Stimulated activated CD4-positive, alpha-beta T cell treated with anti-CD3 and anti-CD28 coated beads, Interleukin-15, amount 100 ng/mL, for 48 hours (primary cell): ENCODE data around the gene RBP3.
"Not testable (repeated sequence)": the region's sequence is repeated elsewhere in the genome, so short reads cannot be mapped to it uniquely, and the experiment has no call there.

ENCODE experiments used
- DNase-seq, 2 donors: peaks; one replicate each; pipeline ENCODE4 v3.0.0-alpha.2; 2020; ENCODE audit warnings: low read depth in 2 of 2

RBP3 gene

GRCh38 chr10:47372726-47373125 lies 24.6 kb downstream of the RBP3 start:
- no peak for DNase-seq

GRCh38 chr10:47374611-47375536 lies 26.7 kb downstream of the RBP3 start:
- DNase-seq, result no peak

- no peak for DNase-seq
These were observed 28.5 kb downstream of the RBP3 start for GRCh38 chr10:47376522-47377220.

GRCh38 chr10:47378183-47378510 lies 30.0 kb downstream of the RBP3 start:
- DNase-seq, result no peak

GRCh38 chr10:47378606-47379444 lies 30.7 kb downstream of the RBP3 start:
- no peak for DNase-seq

- no peak for DNase-seq
These were observed 31.3 kb downstream of the RBP3 start for GRCh38 chr10:47379445-47379785.

- no peak for DNase-seq
These were observed 31.7 kb downstream of the RBP3 start for GRCh38 chr10:47379901-47380300.

- DNase-seq, result no peak
These were observed 32.4 kb downstream of the RBP3 start for GRCh38 chr10:47380341-47381102.

- DNase-seq, result no peak
These were observed 32.9 kb downstream of the RBP3 start for GRCh38 chr10:47381103-47381395.

- no peak for DNase-seq
These were observed 33.5 kb downstream of the RBP3 start for GRCh38 chr10:47381427-47382379.

GRCh38 chr10:47383261-47384147 lies 35.3 kb downstream of the RBP3 start:
- DNase-seq, result no peak

GRCh38 chr10:47384148-47384921 lies 36.2 kb downstream of the RBP3 start, which contains the start of gene ZNF488:
ZNF488 (minus strand) TSS chr10:47384293; CDS start chr10:47368829, 15,464 bp downstream.
- peak; percentile 50 to 69 for DNase-seq

GRCh38 chr10:47386104-47386503 lies 37.9 kb downstream of the RBP3 start:
- not testable (repeated sequence) for DNase-seq

- DNase-seq, result no peak
These were observed 40.7 kb downstream of the RBP3 start for GRCh38 chr10:47388879-47389278.

GRCh38 chr10:47389619-47390018 lies 41.5 kb downstream of the RBP3 start:
- no peak for DNase-seq

GRCh38 chr10:47396311-47396717 lies 48.2 kb downstream of the RBP3 start:
- DNase-seq, result no peak

GRCh38 chr10:47397256-47397655 lies 49.1 kb downstream of the RBP3 start:
- no peak for DNase-seq

GRCh38 chr10:47400251-47400650 lies 52.1 kb downstream of the RBP3 start:
- DNase-seq, result no peak

- no peak for DNase-seq
These were observed 52.6 kb downstream of the RBP3 start for GRCh38 chr10:47400786-47401185.
